Keratinocyte (primary cell): ENCODE measurements around the gene ENO4. TPM values are rescaled to one million over a fixed set of nuclear protein-coding genes. Genes with fewer than 3 reads are reported as not detected.

Source experiments
- DNase-seq: peaks from one replicate; pipeline ENCODE4 v3.0.0-alpha.2; 2011; ENCODE audit warnings: low read depth, missing footprints, low spot score
- FAIRE-seq: peaks from 2 replicates; lab custom pipeline; 2011; peaks lifted over from hg19 to GRCh38; lab: Jason Lieb, UNC
- H2AFZ ChIP-seq: 2 replicates; pipeline ENCODE4 v1.6.0; 2012; ENCODE audit warnings: low read length, control low read depth, inconsistent platforms; ENCODE audit not compliant: control insufficient read depth
- H3K27ac ChIP-seq: 2 replicates; pipeline ENCODE4 v1.5.1; 2011; ENCODE audit warnings: low read length; ENCODE audit not compliant: control insufficient read depth, insufficient read depth
- H3K27me3 ChIP-seq: 3 replicates; pipeline ENCODE4 v1.6.0; 2011; ENCODE audit warnings: low read length; ENCODE audit not compliant: control insufficient read depth, insufficient read depth; ENCODE audit errors: extremely low read depth
- H3K36me3 ChIP-seq, 2 experiments: 2 replicates in 1 of 2; 3 replicates in 1 of 2; pipeline ENCODE4 v1.5.1; 2011; ENCODE audit warnings: low read length in 2 of 2, mild to moderate bottlenecking in 1 of 2; ENCODE audit not compliant: control insufficient read depth in 2 of 2, insufficient read depth in 2 of 2; ENCODE audit errors: extremely low read depth in 1 of 2
- H3K4me1 ChIP-seq: 3 replicates; pipeline ENCODE4 v1.5.1; 2011; ENCODE audit warnings: low read length; ENCODE audit not compliant: control insufficient read depth, insufficient read depth; ENCODE audit errors: extremely low read depth
- H3K4me2 ChIP-seq: 3 replicates; pipeline ENCODE4 v1.6.0; 2011; ENCODE audit warnings: low read depth, low read length; ENCODE audit not compliant: control insufficient read depth, insufficient read depth; ENCODE audit errors: extremely low read depth
- H3K4me3 ChIP-seq, 3 experiments: fragments of 200-600 bp in 1 of 3; sonication (generic) in 1 of 3; 2 replicates in 2 of 3; 3 replicates in 1 of 3; pipeline ENCODE4 v1.5.1; 2011 to 2016; ENCODE audit warnings: low read length in 3 of 3, mild to moderate bottlenecking in 3 of 3, control low read depth in 2 of 3, inconsistent platforms in 1 of 3, low read depth in 1 of 3, mixed read lengths in 1 of 3, mixed run types in 1 of 3, moderate library complexity in 1 of 3; ENCODE audit not compliant: control insufficient read depth in 2 of 3, insufficient read depth in 2 of 3; ENCODE audit errors: extremely low read depth in 1 of 3
- H3K79me2 ChIP-seq: 2 replicates; pipeline ENCODE4 v1.6.0; 2012; ENCODE audit warnings: low read length; ENCODE audit not compliant: control insufficient read depth, insufficient read depth
- H3K9ac ChIP-seq: 3 replicates; pipeline ENCODE4 v1.6.0; 2011; ENCODE audit warnings: low read length; ENCODE audit not compliant: control insufficient read depth, insufficient read depth; ENCODE audit errors: extremely low read depth
- H3K9me1 ChIP-seq: 3 replicates; pipeline ENCODE4 v1.6.0; 2011; ENCODE audit warnings: low read length; ENCODE audit not compliant: control insufficient read depth, insufficient read depth; ENCODE audit errors: extremely low read depth
- H3K9me3 ChIP-seq: 2 replicates; pipeline ENCODE4 v1.5.1; 2012; ENCODE audit warnings: low read depth, low read length; ENCODE audit not compliant: control insufficient read depth
- H4K20me1 ChIP-seq: 3 replicates; pipeline ENCODE4 v1.6.0; 2011; ENCODE audit warnings: low read length; ENCODE audit not compliant: control insufficient read depth, insufficient read depth; ENCODE audit errors: extremely low read depth
- EZH2 ChIP-seq: IDR thresholded peaks from one replicate; pipeline ENCODE4 v1.6.1; 2012; ENCODE audit warnings: inconsistent platforms, mild to moderate bottlenecking, low read length, moderate library complexity
- dilution Hi-C: fragments of 300-500 bp; cut with MboI; formaldehyde crosslinking; loops from one replicate; pipeline ENCODE4 v1.7.0; 2020; ENCODE audit warnings: low sequenced_read_pairs; ENCODE audit not compliant: extremely low pct_ligation_motif_present
- polyA plus RNA-seq, 5 experiments: library from polyadenylated mRNA; depleted of rRNA in 3 of 5; stranded (reverse) in 3 of 5; stranded (forward) in 1 of 5; unstranded in 1 of 5; fragments of >200 nt; gene quantifications; 1 replicate in 1 of 5; 2 replicates in 3 of 5; 3 replicates in 1 of 5; pipeline versions ENCODE4 v1.2.1 to v1.2.3, GENCODE V29; 2011 to 2012; ENCODE audit warnings: missing spikeins in 2 of 5, low read depth in 1 of 5, low replicate concordance in 1 of 5
- TF ChIP-seq, protein P1 (sequence below), 3 experiments: IDR thresholded peaks in 1 of 3; conservative IDR thresholded peaks in 1 of 3; optimal IDR thresholded peaks in 1 of 3; 2 replicates in 2 of 3; 3 replicates in 1 of 3; pipeline versions ENCODE3 to v1.5.1; 2011; ENCODE audit warnings: low read length in 3 of 3, mild to moderate bottlenecking in 3 of 3, moderate library complexity in 2 of 3, control low read depth in 1 of 3, inconsistent platforms in 1 of 3; ENCODE audit not compliant: insufficient read depth in 2 of 3; ENCODE audit errors: extremely low read depth in 1 of 3

Gene ENO4
- polyA plus RNA-seq, 1 donor (not counting 4 experiments of a cell fraction or from before 2014, with no cell fraction given): 0.35 TPM

GRCh38 chr10:116825901-116826300, 23.4 kb upstream of the ENO4 start:
- FAIRE-seq (no peak), DNase-seq (no peak)
- Histone ChIP-seq H3K27me3 (no peaks in the 10 kb centered on the region), H3K4me3 (no peak overlapping the region), H3K9me3 (no peaks in the 10 kb centered on the region), H3K79me2 (no peaks in the 10 kb centered on the region), H2AFZ (no peak overlapping the region), H3K36me3 (no peaks in the 10 kb centered on the region), H3K9me1 (no peaks in the 10 kb centered on the region), H3K9ac (no peak overlapping the region), H4K20me1 (no peaks in the 10 kb centered on the region), H3K4me2 (no peak overlapping the region), H3K4me1 (no peaks in the 10 kb centered on the region), H3K27ac (no peak overlapping the region)
- no peak for TF ChIP-seq EZH2
- dilution Hi-C loops: no loop called here

GRCh38 chr10:116826803-116827202, 22.5 kb upstream of the ENO4 start:
- Histone ChIP-seq H3K27me3 (no peaks in the 10 kb centered on the region), H2AFZ (no peak overlapping the region)
- dilution Hi-C loops: no loop called here

More at GRCh38 chr10:116826803-116827202, 22.5 kb upstream of the ENO4 start:
- Histone ChIP-seq H3K9me1 (no peaks in the 10 kb centered on the region), H3K9ac (no peak overlapping the region), H3K9me3 (no peaks in the 10 kb centered on the region), H3K4me3 (no peak overlapping the region), H4K20me1 (no peaks in the 10 kb centered on the region), H3K79me2 (no peaks in the 10 kb centered on the region), H3K27ac (no peak overlapping the region), H3K36me3 (no peaks in the 10 kb centered on the region), H3K4me1 (no peaks in the 10 kb centered on the region), H3K4me2 (no peak overlapping the region)
- no peak for DNase-seq
- TF ChIP-seq, protein P1, sequence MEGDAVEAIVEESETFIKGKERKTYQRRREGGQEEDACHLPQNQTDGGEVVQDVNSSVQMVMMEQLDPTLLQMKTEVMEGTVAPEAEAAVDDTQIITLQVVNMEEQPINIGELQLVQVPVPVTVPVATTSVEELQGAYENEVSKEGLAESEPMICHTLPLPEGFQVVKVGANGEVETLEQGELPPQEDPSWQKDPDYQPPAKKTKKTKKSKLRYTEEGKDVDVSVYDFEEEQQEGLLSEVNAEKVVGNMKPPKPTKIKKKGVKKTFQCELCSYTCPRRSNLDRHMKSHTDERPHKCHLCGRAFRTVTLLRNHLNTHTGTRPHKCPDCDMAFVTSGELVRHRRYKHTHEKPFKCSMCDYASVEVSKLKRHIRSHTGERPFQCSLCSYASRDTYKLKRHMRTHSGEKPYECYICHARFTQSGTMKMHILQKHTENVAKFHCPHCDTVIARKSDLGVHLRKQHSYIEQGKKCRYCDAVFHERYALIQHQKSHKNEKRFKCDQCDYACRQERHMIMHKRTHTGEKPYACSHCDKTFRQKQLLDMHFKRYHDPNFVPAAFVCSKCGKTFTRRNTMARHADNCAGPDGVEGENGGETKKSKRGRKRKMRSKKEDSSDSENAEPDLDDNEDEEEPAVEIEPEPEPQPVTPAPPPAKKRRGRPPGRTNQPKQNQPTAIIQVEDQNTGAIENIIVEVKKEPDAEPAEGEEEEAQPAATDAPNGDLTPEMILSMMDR (optimal IDR thresholded peaks at IDR 0.05 in 1 of 3, IDR thresholded peaks at IDR 0.05 in 1 of 3, conservative IDR thresholded peaks at IDR 0.05 in 1 of 3; ENCODE audit: extremely low read depth in 1 of 3, insufficient read depth in 2 of 3, low read length in 3 of 3): no peak
- no peak for TF ChIP-seq EZH2
- no peak for FAIRE-seq
